ENCODE data around the gene RPN2. TPM values are rescaled to one million over a fixed set of nuclear protein-coding genes. Genes with fewer than 3 reads are reported as not detected.

Gene RPN2
- polyA plus RNA-seq, 1 of the 3 experiments (the other 2 are of a cell fraction): 420 TPM

DNA sequence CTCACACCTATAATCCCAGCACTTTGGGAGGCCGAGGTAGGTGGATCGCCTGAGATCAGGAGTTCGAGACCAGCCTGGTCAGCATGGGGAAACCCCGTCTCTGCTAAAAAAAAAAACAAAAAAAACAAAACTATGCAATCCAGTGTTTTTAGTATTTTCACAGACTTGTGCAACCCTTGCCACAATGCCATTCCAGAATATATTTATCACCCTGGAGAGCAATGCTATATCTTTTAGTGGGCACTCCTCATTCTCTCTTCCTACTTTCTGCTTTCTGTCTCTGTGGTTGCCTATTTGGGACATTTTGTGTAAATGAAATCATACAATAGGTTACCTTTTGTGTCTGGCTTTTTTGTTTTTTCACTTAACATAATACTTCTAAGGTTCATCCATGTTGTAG lies 39.3 kb downstream of the RPN2 start:
- H3K9ac ChIP-seq: no peak overlapping the region
- 97% methylated on average over 4 of the region's 4 CpGs for WGBS (ENCODE audit: low lambda C conversion rate)
- no peak overlapping the region for H3K4me2 ChIP-seq
- H3K27me3 ChIP-seq (ENCODE audit: insufficient read depth): no peaks in the 10 kb centered on the region
- H3K4me1 ChIP-seq (ENCODE audit: control insufficient read depth in 1 of 2, insufficient read depth in 2 of 2, low read depth in 1 of 2, low read length in 1 of 2): peaks cover 0 to 13% of the 10 kb centered on the region in 2 experiments; a peak in 2 of 4 replicates
- no peaks in the 10 kb centered on the region for H3K9me2 ChIP-seq
- H3K27ac ChIP-seq (ENCODE audit: low read depth in 2 of 2, low read length in 1 of 2): 0 out of 4 replicates have a peak overlapping the region, but pooled peaks of 1 of the 2 experiments have one; percentile 4
- H4K20me1 ChIP-seq (ENCODE audit: insufficient read depth): no peaks in the 10 kb centered on the region
- peaks cover 19% of the 10 kb centered on the region; the same call in 1 of the 2 replicates for H3K79me2 ChIP-seq (ENCODE audit: insufficient read depth)
- no peak for DNase-seq
- TF ChIP-seq TAF1 (IDR thresholded peaks at IDR 0.05; ENCODE audit: borderline replicate concordance, low read depth, low read length): no peak
- no peak for TF ChIP-seq RCOR1 (IDR thresholded peaks at IDR 0.05; ENCODE audit: low read length)
- TF ChIP-seq, protein P1, sequence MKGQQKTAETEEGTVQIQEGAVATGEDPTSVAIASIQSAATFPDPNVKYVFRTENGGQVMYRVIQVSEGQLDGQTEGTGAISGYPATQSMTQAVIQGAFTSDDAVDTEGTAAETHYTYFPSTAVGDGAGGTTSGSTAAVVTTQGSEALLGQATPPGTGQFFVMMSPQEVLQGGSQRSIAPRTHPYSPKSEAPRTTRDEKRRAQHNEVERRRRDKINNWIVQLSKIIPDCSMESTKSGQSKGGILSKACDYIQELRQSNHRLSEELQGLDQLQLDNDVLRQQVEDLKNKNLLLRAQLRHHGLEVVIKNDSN (IDR thresholded peaks at IDR 0.05; ENCODE audit: borderline replicate concordance, low read depth): no peak
- no peak for TF ChIP-seq POLR2AphosphoS5 (IDR thresholded peaks at IDR 0.05; ENCODE audit: low read depth, low read length)
- no peak for TF ChIP-seq MXI1 (IDR thresholded peaks at IDR 0.05; ENCODE audit: low read depth, low read length)
- no peak for TF ChIP-seq NRF1 (IDR thresholded peaks at IDR 0.05; ENCODE audit: low read depth, low read length)
- TF ChIP-seq RXRA (IDR thresholded peaks at IDR 0.05; ENCODE audit: borderline replicate concordance, low read depth): no peak
- TF ChIP-seq, protein P2, sequence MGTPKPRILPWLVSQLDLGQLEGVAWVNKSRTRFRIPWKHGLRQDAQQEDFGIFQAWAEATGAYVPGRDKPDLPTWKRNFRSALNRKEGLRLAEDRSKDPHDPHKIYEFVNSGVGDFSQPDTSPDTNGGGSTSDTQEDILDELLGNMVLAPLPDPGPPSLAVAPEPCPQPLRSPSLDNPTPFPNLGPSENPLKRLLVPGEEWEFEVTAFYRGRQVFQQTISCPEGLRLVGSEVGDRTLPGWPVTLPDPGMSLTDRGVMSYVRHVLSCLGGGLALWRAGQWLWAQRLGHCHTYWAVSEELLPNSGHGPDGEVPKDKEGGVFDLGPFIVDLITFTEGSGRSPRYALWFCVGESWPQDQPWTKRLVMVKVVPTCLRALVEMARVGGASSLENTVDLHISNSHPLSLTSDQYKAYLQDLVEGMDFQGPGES (IDR thresholded peaks at IDR 0.05; ENCODE audit: low read depth, low read length): no peak
- H3K4me3 ChIP-seq (ENCODE audit: low read depth in 2 of 2, low read length in 1 of 2): no peak overlapping the region
- CTCF ChIA-PET: interaction anchor here (1.0 kb wide), 2 partner anchors 27 to 346 kb away, joined by 4 read pairs; no protein-coding TSS in a partner anchor
- H2AFZ ChIP-seq (ENCODE audit: low read depth): no peak overlapping the region
- POLR2A ChIA-PET: no interaction called here
- H3K9me3 ChIP-seq: no peaks in the 10 kb centered on the region
- peaks cover 10% of the 10 kb centered on the region for H3F3A ChIP-seq (replicated peaks; ENCODE audit: insufficient read depth)
- H3K36me3 ChIP-seq (replicated peaks in 1 of 2; ENCODE audit: control insufficient read depth in 1 of 2, insufficient read depth in 2 of 2, low read length in 1 of 2): peaks cover 48 to 49% of the 10 kb centered on the region in 2 experiments

DNA sequence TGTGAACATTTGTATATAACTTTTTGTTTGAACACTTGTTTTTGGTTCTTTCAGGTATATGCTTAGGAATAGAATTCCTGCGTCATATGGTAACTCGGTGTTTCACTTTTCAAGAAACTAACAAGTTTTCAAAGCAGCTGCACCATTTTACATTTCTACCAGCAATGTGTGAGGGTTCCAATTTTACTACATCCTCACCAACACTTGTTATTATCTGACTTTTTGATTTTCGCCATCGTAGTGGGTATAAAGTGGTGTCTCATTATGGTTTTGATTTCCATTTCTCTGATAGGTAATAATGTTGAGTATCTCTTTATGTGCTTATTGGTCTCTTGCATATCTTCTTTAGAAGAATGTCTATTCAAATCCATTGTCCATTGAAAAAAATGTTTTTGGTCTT lies 39.8 kb downstream of the RPN2 start:
- no peak overlapping the region for H2AFZ ChIP-seq (ENCODE audit: low read depth)
- H3F3A ChIP-seq (replicated peaks; ENCODE audit: insufficient read depth): peaks cover 7% of the 10 kb centered on the region
- WGBS (ENCODE audit: low lambda C conversion rate): 73% methylated on average over 4 of the region's 4 CpGs
- no peaks in the 10 kb centered on the region for H3K9me3 ChIP-seq
- H3K4me1 ChIP-seq (ENCODE audit: control insufficient read depth in 1 of 2, insufficient read depth in 2 of 2, low read depth in 1 of 2, low read length in 1 of 2): peaks cover 0 to 16% of the 10 kb centered on the region in 2 experiments; a peak in 2 of 4 replicates
- H3K27ac ChIP-seq (ENCODE audit: low read depth in 2 of 2, low read length in 1 of 2): peak overlapping the region in 1 of 2 experiments; percentile 90; a peak in 2 of 4 replicates
- POLR2A ChIA-PET: no interaction called here
- H3K36me3 ChIP-seq (replicated peaks in 1 of 2; ENCODE audit: control insufficient read depth in 1 of 2, insufficient read depth in 2 of 2, low read length in 1 of 2): peaks cover 48 to 49% of the 10 kb centered on the region in 2 experiments
- no peaks in the 10 kb centered on the region for H4K20me1 ChIP-seq (ENCODE audit: insufficient read depth)
- H3K9ac ChIP-seq: no peak overlapping the region
- H3K79me2 ChIP-seq (ENCODE audit: insufficient read depth): peaks cover 19% of the 10 kb centered on the region; the same call in 1 of the 2 replicates
- TF ChIP-seq RXRA (IDR thresholded peaks at IDR 0.05; ENCODE audit: borderline replicate concordance, low read depth) (no peak), JUND (IDR thresholded peaks at IDR 0.05) (no peak), EP300 (IDR thresholded peaks at IDR 0.05; ENCODE audit: borderline replicate concordance in 1 of 2, low read depth in 1 of 2, low read length in 1 of 2) (no peak)
- H3K4me3 ChIP-seq (ENCODE audit: low read depth in 2 of 2, low read length in 1 of 2): no peak overlapping the region
- DNase-seq: no peak
- H3K27me3 ChIP-seq (ENCODE audit: insufficient read depth): no peaks in the 10 kb centered on the region
- CTCF ChIA-PET: interaction anchor here (2.4 kb wide), 1 partner anchor 27 kb away, joined by 6 read pairs; no protein-coding TSS in a partner anchor
- H3K4me2 ChIP-seq: no peak overlapping the region
- no peaks in the 10 kb centered on the region for H3K9me2 ChIP-seq
